HFF-Myc (cell line): ENCODE measurements around the gene IL27RA.
A peak's percentile ranks its signal among the peaks of the same experiment; 100 is the strongest.
"Not testable (repeated sequence)": the region's sequence is repeated elsewhere in the genome, so short reads cannot be mapped to it uniquely, and the experiment has no call there.

Source experiments
- DNase-seq: peaks from one replicate; pipeline ENCODE4 v3.0.0-alpha.2; 2011; ENCODE audit warnings: low read depth; ENCODE audit errors: extremely low read depth
- H3K4me3 ChIP-seq: replicated peaks from 2 replicates; pipeline ENCODE4 v1.5.1; 2011; ENCODE audit warnings: low read depth, mild to moderate bottlenecking, control low read depth, low read length
- TF ChIP-seq, protein P1 (sequence below): IDR thresholded peaks from 2 replicates; pipeline ENCODE4 v1.5.1; 2012; ENCODE audit warnings: mild to moderate bottlenecking, low read depth, low read length, control low read depth; ENCODE audit errors: missing control alignments

Gene IL27RA

DNA sequence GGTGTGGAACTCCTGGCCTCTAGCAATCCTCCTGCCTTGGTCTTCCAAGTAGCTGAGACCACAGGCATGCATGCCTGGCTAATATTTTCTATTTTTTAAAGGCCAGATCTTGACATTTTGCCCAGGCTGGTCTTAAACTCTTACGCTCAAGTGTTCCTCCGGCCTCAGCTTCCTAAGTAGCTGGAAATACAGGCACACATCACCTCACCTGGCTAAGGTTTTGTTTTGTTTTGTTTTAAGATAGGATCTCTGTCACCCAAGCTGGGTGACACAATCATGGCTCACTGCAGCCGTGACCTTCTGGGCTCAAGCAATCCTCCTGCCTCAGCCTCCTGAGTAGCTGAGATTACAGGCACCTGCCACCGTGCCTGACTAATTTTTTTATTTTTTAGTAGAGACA lies 9.1 kb upstream of the IL27RA start:
- TF ChIP-seq, protein P1, sequence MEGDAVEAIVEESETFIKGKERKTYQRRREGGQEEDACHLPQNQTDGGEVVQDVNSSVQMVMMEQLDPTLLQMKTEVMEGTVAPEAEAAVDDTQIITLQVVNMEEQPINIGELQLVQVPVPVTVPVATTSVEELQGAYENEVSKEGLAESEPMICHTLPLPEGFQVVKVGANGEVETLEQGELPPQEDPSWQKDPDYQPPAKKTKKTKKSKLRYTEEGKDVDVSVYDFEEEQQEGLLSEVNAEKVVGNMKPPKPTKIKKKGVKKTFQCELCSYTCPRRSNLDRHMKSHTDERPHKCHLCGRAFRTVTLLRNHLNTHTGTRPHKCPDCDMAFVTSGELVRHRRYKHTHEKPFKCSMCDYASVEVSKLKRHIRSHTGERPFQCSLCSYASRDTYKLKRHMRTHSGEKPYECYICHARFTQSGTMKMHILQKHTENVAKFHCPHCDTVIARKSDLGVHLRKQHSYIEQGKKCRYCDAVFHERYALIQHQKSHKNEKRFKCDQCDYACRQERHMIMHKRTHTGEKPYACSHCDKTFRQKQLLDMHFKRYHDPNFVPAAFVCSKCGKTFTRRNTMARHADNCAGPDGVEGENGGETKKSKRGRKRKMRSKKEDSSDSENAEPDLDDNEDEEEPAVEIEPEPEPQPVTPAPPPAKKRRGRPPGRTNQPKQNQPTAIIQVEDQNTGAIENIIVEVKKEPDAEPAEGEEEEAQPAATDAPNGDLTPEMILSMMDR: no peak
- DNase-seq: no peak
- H3K4me3 ChIP-seq: no peak overlapping the region

DNA sequence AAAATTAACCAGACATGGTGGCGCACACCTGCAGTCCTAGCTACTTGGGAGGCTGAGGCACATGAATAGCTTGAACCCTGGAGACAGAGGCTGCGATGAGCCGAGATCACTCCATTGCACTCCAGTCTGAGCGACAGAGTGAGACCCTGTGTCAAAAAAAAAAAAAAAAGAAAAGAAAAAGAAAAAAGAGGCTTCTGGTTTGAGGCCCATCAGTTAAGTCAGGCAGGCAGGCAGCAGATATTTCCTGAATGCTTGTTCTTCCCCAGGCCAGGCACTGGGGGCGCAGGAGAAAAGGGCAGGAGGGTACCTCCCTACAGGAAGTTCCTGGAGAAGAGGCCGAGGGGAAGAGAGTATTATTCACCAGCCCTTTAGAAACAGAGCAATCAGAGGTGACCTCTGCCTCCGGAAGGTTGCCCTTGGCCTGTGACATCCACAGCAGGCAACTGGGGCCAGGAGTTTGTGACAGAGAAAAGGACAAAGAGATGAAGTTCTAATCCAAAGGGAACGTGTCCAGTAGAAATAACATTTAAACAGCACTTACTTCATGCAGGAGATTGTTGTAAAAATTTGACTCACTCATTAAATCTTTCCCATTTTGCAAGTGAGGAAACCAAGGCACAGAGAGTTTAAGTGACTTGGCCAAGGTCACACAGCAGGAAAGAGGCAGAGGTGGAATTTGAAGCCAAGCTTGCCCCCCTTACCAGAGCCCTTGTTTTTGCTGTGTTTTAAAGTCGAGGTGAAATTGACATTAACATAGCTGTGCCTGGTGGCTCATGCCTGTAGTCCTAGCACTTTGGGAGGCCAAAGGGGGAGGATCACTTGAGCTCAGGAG lies 7.9 kb upstream of the IL27RA start:
- DNase-seq: no peak
- TF ChIP-seq, protein P1: peak; percentile 39
- H3K4me3 ChIP-seq: no peak overlapping the region

DNA sequence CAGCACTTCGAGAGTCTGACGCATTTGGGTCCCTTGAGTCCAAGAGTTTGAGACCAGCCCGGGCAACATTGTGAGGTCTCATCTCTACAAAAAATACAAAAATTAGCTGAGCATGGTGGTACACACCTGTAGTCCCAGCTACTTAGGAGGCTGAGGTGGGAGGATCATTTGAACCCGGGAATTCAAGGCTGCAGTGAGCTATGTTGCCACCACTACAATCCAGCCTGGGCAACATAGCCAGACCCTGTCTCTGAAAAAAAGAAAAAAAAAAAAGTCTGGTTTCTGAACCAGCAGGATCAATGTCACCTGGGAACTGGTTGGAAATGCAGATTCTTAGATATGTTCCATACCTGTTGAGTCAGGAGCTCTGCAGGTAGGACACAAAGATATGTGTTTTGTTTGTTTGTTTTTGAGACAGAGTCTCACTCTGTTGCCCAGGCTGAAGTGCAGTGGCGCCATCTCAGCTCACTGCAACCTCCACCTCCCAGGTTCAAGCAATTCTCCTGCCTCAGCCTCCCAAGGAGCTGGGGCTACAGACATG lies 4.8 kb upstream of the IL27RA start:
- not testable (repeated sequence) for DNase-seq, H3K4me3 ChIP-seq

DNA sequence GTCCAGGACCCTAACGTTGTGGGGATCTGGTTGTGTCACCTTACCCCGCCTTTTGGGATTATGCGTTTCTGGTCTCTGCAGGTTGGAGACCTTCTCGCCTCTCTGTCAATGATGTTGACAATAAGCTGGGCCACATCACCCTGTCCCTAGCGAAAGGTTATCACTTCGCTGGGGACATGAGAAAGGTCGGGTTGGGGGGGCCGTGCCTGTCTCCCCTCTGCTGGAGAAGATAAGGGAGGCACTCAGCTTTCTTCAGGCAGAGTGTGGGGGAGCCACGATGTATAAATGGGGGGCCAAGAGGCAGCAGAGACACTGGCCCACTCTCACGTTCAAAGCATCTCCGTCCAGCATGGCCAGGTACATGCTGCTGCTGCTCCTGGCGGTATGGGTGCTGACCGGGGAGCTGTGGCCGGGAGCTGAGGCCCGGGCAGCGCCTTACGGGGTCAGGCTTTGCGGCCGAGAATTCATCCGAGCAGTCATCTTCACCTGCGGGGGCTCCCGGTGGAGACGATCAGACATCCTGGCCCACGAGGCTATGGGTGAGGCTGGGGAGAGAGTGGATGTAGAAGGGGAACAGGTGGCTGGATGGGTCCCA lies 3.6 kb upstream of the IL27RA start, which contains the start of gene RLN3:
Gene RLN3 (plus strand): TSS at position 293 of the 595 bp plus-strand sequence. CDS start 57 bp downstream, at position 350.
- TF ChIP-seq, protein P1: no peak
- DNase-seq: no peak
- no peak within 1 kb of the TSS for H3K4me3 ChIP-seq

DNA sequence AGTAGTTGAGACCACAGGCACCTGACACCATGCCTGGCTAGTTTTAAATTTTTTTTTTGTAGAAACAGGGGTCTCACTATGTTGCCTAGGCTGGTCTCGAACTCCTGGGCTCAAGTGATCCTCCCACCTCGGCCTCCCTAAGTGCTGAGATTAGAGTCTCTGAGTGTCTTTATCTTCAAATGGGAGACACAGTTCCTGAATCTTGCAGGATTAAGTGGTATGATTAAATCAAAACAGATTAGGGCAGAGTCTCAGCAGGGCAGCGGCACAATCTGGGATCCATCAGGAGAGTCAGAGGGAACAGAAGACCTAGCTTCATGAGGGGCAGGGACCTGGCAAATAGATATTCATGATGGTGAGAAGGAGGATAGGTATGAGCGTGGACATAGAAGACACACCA lies 2.7 kb upstream of the IL27RA start:
- TF ChIP-seq, protein P1: no peak
- no peak overlapping the region for H3K4me3 ChIP-seq
- DNase-seq: no peak

DNA sequence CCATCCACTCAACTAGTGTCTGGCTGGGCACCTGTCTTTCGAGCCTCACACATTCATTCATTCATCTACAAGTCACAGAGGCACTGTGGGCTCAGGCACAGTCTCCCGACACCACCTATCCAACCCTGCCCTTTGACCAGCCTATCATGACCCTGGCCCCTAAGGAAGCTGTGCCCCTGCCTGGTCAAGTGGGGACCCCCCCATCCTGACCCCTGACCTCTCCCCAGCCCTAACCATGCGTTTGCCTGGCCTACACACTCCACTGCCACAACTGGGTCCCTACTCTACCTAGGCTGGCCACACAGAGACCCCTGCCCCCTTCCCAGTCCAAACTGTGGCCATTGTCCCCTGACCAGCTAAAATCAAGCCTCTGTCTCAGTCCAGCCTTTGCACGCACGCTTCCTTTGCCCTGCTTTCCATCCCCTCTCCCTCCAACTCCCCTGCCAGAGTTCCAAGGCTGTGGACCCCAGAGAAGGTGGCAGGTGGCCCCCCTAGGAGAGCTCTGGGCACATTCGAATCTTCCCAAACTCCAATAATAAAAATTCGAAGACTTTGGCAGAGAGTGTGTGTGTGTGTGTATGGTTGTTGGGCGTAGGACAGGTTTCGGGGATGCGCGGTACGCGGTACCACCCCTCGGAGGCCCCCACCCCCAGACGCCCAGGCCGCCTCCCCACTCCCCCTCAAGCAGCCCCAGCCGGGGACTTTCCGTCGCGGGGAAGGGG lies 404 bp upstream of the IL27RA start:
- DNase-seq: no peak
- TF ChIP-seq, protein P1: no peak
- peak overlapping the region; percentile 74 for H3K4me3 ChIP-seq

DNA sequence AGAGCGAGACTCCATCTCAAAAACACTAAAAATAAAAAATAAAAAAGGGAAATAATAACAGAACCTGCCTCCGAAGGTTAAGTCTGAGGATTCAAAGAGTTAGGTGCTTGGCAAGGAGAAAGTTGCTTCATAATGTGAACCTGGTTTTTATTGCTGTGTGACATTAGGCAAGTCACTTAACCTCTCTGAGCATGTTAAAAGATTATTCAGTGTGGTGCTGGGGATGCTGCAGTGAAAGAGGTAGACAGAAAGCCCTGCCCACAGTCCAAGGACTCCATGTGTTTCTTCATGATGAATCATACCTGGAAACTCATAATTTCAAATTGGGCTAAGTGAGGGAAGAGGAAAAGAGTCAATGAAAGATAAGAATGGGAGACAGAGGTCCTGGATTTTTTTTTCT lies 2.4 kb downstream of the IL27RA start:
- TF ChIP-seq, protein P1: no peak
- no peak overlapping the region for H3K4me3 ChIP-seq
- DNase-seq: no peak

DNA sequence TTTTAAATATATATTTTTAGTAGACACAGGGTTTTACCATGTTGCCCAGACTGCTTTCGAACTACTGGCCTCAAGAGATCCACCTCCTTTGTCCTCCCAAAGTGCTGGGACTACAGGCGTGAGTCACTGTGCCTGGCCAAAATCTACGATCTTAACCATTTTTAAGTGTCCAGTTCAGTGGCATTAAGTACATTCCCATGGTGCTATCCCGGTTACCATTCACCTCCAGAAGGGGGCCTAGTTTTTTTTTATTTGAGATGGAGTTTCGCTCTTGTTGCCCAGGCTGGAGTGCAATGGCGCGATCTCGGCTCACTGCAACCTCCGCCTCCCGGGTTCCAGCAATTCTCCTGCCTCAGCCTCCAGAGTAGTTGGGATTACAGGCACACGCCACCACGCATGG lies 3.6 kb downstream of the IL27RA start:
- DNase-seq, H3K4me3 ChIP-seq: not testable (repeated sequence)
